AG09309 (cell line): ENCODE measurements around the gene PVALB.
A peak's percentile ranks its signal among the peaks of the same experiment; 100 is the strongest.

Experiments used
- DNase-seq: peaks from one replicate; pipeline ENCODE4 v3.0.0-alpha.2; 2010; ENCODE audit warnings: low read depth
- H3K4me3 ChIP-seq: 2 replicates; pipeline ENCODE4 v1.5.1; 2011; ENCODE audit warnings: mild to moderate bottlenecking, low read depth, low read length, moderate library complexity; ENCODE audit not compliant: control insufficient read depth
- TF ChIP-seq, protein P1 (sequence below): IDR thresholded peaks from 2 replicates; pipeline ENCODE4 v1.5.1; 2011; ENCODE audit warnings: mild to moderate bottlenecking, low read depth, low read length, inconsistent platforms; ENCODE audit not compliant: insufficient read depth, control insufficient read depth; ENCODE audit errors: missing control alignments

Gene PVALB

GRCh38 chr22:36761553-36762240 lies 55.1 kb downstream of the PVALB start:
- TF ChIP-seq, protein P1, sequence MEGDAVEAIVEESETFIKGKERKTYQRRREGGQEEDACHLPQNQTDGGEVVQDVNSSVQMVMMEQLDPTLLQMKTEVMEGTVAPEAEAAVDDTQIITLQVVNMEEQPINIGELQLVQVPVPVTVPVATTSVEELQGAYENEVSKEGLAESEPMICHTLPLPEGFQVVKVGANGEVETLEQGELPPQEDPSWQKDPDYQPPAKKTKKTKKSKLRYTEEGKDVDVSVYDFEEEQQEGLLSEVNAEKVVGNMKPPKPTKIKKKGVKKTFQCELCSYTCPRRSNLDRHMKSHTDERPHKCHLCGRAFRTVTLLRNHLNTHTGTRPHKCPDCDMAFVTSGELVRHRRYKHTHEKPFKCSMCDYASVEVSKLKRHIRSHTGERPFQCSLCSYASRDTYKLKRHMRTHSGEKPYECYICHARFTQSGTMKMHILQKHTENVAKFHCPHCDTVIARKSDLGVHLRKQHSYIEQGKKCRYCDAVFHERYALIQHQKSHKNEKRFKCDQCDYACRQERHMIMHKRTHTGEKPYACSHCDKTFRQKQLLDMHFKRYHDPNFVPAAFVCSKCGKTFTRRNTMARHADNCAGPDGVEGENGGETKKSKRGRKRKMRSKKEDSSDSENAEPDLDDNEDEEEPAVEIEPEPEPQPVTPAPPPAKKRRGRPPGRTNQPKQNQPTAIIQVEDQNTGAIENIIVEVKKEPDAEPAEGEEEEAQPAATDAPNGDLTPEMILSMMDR = no peak
- no peak for DNase-seq
- no peak overlapping the region for H3K4me3 ChIP-seq

DNA sequence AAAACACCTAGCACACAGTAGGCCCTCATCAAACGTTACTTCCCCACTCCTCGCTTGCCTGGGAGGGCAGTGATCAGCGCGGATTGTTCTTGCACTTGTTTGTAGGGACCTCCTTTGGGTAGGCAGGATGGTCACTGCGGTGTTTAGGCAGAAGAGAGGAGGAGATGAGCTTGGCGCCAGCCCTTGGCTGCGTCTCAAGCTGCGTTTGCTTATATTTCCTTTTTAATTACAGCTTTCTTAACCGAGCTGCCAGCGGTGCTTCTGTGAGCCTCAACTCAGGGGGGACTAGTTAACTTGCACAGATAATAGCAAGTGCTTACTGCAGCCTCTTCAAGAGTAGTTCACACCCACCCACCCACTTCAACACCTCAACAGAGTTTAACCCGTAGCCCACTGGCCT lies 56.0 kb downstream of the PVALB start:
- TF ChIP-seq, protein P1 = no peak
- no peak overlapping the region for H3K4me3 ChIP-seq
- DNase-seq = no peak

- no peak overlapping the region for H3K4me3 ChIP-seq
- DNase-seq = no peak
- TF ChIP-seq, protein P1 = no peak
Observed at GRCh38 chr22:36759481-36760159, 57.2 kb downstream of the PVALB start.

GRCh38 chr22:36758792-36759271 lies 58.0 kb downstream of the PVALB start:
- DNase-seq = no peak
- no peak overlapping the region for H3K4me3 ChIP-seq
- TF ChIP-seq, protein P1 = no peak

DNA sequence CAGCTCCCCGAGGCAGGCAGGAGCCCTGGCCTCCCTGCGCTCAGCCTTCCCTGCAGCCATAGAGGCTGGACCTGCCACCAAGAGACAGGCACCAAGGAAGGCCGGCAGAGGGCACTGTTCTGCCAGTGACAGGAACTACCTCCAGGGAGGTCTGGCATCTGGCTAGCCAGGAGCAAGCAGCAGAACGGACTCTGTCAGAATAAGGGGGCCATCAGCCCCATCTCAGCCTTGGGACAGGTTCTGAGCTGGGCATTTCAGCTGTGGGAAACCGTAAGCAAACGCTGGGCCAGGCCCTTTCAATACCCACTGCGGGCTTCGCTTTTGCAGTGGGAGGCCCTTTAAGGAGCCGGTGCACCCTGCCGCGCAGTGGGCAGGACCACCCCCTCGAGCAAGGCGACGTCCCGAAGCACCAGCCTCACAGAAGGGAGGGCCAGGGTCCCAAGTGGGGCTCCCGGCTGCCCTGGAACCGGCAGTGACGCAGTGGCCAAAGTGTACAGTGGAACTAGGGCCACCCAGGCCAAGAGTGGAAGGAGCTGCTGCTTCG lies 59.1 kb downstream of the PVALB start:
- peak; percentile 32 for DNase-seq
- no peak overlapping the region for H3K4me3 ChIP-seq
- TF ChIP-seq, protein P1 = peak; percentile 85

- DNase-seq = no peak
- no peak overlapping the region for H3K4me3 ChIP-seq
- TF ChIP-seq, protein P1 = no peak
Observed at GRCh38 chr22:36756746-36757655, 59.8 kb downstream of the PVALB start.
